Suprapubic skin (tissue), 4 donors: ENCODE results near the gene STX1B. TPM values are rescaled to one million over a fixed set of nuclear protein-coding genes. Genes with fewer than 3 reads are reported as not detected.

Experiments used
- DNase-seq, 2 donors: peaks; one replicate each; pipeline ENCODE4 v3.0.0-alpha.2; 2019; ENCODE audit warnings: low spot score in 2 of 2
- H3K27ac ChIP-seq: fragments of 200-600 bp; sonication (generic); one replicate; pipeline ENCODE4 v1.5.1; 2019
- H3K27me3 ChIP-seq: fragments of 200-600 bp; sonication (generic); one replicate; pipeline ENCODE4 v1.5.1; 2019
- H3K36me3 ChIP-seq: fragments of 200-600 bp; sonication (generic); one replicate; pipeline ENCODE4 v1.5.1; 2019
- H3K4me1 ChIP-seq: fragments of 200-600 bp; sonication (generic); one replicate; pipeline ENCODE4 v1.5.1; 2019
- H3K4me3 ChIP-seq: fragments of 200-600 bp; sonication (generic); one replicate; pipeline ENCODE4 v1.5.1; 2019; ENCODE audit warnings: mild to moderate bottlenecking
- H3K9me3 ChIP-seq: fragments of 200-600 bp; sonication (generic); one replicate; pipeline ENCODE4 v1.5.1; 2019
- CTCF ChIP-seq, 2 donors: fragments of 200-600 bp in 1 of 2; fragments of 450-650 bp in 1 of 2; sonication (generic) in 1 of 2; IDR thresholded peaks; one replicate each; pipeline ENCODE4 v1.5.1; 2016 to 2019; ENCODE audit warnings: antibody characterized with exemption in 2 of 2, mild to moderate bottlenecking in 1 of 2, moderate library complexity in 1 of 2
- EP300 ChIP-seq: sonication (generic); formaldehyde crosslinking; IDR thresholded peaks from one replicate; pipeline ENCODE4 v1.6.1; 2017; ENCODE audit warnings: antibody characterized with exemption
- POLR2A ChIP-seq, 2 donors: fragments of 450-650 bp; IDR thresholded peaks; one replicate each; pipeline ENCODE4 v1.6.1; 2017; ENCODE audit warnings: antibody characterized with exemption in 2 of 2, mild to moderate bottlenecking in 2 of 2, moderate library complexity in 2 of 2
- POLR2AphosphoS5 ChIP-seq, 3 donors: sonication (generic); formaldehyde crosslinking; IDR thresholded peaks; one replicate each; pipeline ENCODE4 v1.6.1; 2017; ENCODE audit warnings: antibody characterized with exemption in 3 of 3
- WGBS: methylation state at CpG from one replicate; pipeline ENCODE4 v1.1.5; 2018; 5-methylcytosine and 5-hydroxymethylcytosine counted together
- total RNA-seq, 4 donors: library from RNA; depleted of rRNA; stranded (reverse); fragments of >200 nt; gene quantifications; one replicate each; pipeline ENCODE4 v1.1.0, GENCODE V29; 2016

Gene STX1B
- total RNA-seq, 4 donors from 2014 or later: 0.55 to 3.5 (median 2.0) TPM

DNA sequence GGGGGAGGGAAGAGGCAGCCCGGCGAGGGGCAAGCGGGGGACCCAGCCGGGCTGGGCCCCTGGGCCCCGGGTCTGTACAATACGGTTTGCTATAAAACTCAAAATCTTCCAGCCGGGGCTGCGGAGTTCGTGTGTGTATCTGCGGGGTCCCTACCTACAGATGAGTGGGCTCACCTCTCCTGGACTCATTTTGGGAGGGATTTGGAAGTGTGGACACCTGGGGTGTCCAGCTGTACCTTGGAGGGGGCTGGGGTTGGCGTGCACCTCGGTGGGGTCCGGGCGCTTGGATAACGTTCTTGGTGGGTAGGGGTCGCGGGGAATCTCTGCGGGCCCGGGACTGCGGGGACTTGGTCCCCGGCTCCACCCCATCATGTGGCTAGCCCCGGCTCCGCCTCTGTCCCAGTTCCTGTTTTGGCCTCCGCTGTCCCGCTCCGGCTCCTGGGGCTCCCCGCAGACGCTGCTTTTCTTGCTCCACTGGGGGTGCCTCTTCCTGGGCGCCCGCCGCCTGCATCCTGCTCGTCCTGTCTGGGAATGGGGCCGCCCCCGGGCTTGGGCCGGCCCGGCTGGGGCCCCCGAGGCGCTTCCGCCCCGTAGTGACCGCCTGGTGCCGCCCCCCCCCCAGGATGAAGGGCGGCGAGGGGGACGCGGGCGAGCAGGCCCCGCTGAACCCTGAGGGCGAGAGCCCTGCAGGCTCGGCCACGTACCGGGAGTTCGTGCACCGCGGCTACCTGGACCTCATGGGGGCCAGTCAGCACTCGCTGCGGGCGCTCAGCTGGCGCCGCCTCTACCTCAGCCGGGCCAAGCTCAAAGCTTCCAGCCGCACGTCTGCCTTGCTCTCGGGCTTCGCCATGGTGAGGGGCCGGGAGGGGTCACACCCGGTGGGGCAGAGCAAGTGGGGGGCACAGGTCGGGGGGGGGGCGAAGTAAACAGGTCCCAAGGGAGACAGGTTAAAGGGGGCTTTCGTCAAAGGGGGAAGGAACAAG lies 61.5 kb downstream of the STX1B start, which contains the start of gene ORAI3:
Gene ORAI3, plus strand, starts transcription at position 402 of the 983 bp plus-strand sequence. Its CDS starts 222 bp downstream, at position 624.
- Histone ChIP-seq H3K36me3 (peaks cover 16% of the 10 kb centered on the region), H3K4me1 (peaks cover 50% of the 10 kb centered on the region), H3K4me3 (peak within 1 kb of the TSS; percentile 93), H3K27ac (peak within 1 kb of the TSS; percentile 93), H3K27me3 (no peaks in the 10 kb centered on the region), H3K9me3 (no peaks in the 10 kb centered on the region)
- peak in 1 of 2 donors; percentile 86 for DNase-seq
- 0% methylated on average over 10 of the region's 70 CpGs for WGBS
- TF ChIP-seq EP300 (no peak), CTCF (IDR thresholded peaks at IDR 0.05) (no peak), POLR2AphosphoS5 (IDR thresholded peaks at IDR 0.05) (peak in 1 of 3 donors; percentile 19), POLR2A (IDR thresholded peaks at IDR 0.05) (peak in 1 of 2 donors; percentile 44)

DNA sequence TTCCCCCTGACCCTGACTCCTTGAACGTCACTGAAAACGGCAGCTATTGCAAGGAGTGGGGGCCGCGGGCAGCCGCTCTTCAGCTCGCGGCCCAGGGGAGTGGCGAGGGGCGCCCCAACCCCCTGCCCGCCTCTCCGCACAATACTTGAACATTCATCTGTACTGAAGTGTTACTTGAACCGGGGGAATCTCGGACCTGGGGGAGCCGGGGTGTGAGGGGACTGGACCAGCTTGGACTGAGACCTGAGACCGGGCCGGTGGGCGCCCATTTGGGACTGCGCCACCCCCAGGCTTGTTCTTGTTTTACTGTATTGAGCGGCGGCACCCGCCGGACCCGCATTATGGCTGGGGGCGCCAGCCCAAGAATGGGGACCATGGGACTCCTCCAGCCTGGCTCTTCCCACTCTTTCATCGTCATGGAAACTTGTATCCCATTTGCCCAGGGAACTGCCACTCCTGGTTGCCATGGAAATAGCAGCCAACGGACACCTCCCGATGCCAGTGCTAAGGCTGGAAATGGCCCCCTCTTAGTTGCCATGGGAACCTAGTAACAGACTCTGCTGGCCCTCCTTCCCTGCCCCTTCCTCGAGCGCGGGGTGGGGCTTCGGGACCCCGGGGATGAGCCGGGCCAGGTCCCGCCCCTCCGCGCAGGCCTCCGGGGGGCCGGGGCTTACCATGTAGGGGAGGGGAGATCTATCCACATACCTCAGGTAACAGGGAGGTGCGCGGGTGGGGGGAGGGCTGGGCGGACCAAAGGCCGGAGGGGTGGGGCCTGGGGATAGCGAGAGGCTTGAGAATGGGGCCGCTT lies 62.4 kb downstream of the STX1B start:
- H3K27me3 ChIP-seq: no peaks in the 10 kb centered on the region
- H3K4me3 ChIP-seq: peak overlapping the region; percentile 93
- peak overlapping the region; percentile 93 for H3K27ac ChIP-seq
- 43% methylated on average over 27 of the region's 44 CpGs for WGBS
- peaks cover 20% of the 10 kb centered on the region for H3K36me3 ChIP-seq
- peak in 1 of 2 donors; percentile 94 for DNase-seq
- H3K4me1 ChIP-seq: peaks cover 42% of the 10 kb centered on the region
- H3K9me3 ChIP-seq: no peaks in the 10 kb centered on the region
- no peak for TF ChIP-seq POLR2A (IDR thresholded peaks at IDR 0.05)
- TF ChIP-seq POLR2AphosphoS5 (IDR thresholded peaks at IDR 0.05): no peak
- TF ChIP-seq CTCF (IDR thresholded peaks at IDR 0.05): no peak
- no peak for TF ChIP-seq EP300

DNA sequence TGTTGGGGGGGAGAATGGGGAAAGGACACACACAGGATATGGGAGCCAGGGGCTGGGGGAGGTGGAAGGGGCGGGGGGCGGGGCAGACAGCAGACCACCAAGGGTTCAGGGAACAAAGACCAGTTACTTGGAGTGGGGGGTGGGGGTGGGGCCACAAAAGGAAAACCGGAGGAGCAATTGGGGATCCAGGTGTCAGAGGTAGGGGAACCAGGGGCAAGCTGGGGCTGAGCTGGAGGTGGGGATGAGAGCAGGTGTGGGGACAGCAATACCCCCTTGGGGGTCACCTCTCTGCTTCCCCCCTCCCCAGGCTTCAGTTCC lies 62.9 kb downstream of the STX1B start:
- Histone ChIP-seq H3K36me3 (peaks cover 24% of the 10 kb centered on the region), H3K27me3 (no peaks in the 10 kb centered on the region), H3K27ac (peak overlapping the region; percentile 93), H3K4me1 (peaks cover 42% of the 10 kb centered on the region), H3K9me3 (no peaks in the 10 kb centered on the region), H3K4me3 (peak overlapping the region; percentile 93)
- DNase-seq: no peak
- 68% methylated on average over 3 of the region's 3 CpGs for WGBS
- TF ChIP-seq EP300: no peak
- TF ChIP-seq POLR2AphosphoS5 (IDR thresholded peaks at IDR 0.05): no peak
- no peak for TF ChIP-seq CTCF (IDR thresholded peaks at IDR 0.05)
- no peak for TF ChIP-seq POLR2A (IDR thresholded peaks at IDR 0.05)

GRCh38 chr16:30946671-30947540 lies 63.5 kb downstream of the STX1B start:
- Histone ChIP-seq H3K9me3 (no peaks in the 10 kb centered on the region), H3K4me1 (peaks cover 45% of the 10 kb centered on the region), H3K4me3 (no peak overlapping the region), H3K27ac (no peak overlapping the region), H3K36me3 (peaks cover 24% of the 10 kb centered on the region), H3K27me3 (no peaks in the 10 kb centered on the region)
- 88% methylated on average over 33 of the region's 38 CpGs for WGBS
- no peak for DNase-seq
- TF ChIP-seq POLR2AphosphoS5 (IDR thresholded peaks at IDR 0.05) (no peak), POLR2A (IDR thresholded peaks at IDR 0.05) (no peak)

- Histone ChIP-seq H3K9me3 (no peaks in the 10 kb centered on the region), H3K27me3 (no peaks in the 10 kb centered on the region), H3K27ac (no peak overlapping the region), H3K36me3 (peaks cover 24% of the 10 kb centered on the region), H3K4me3 (no peak overlapping the region), H3K4me1 (peaks cover 27% of the 10 kb centered on the region)
- DNase-seq: no peak
- TF ChIP-seq POLR2AphosphoS5 (IDR thresholded peaks at IDR 0.05) (no peak), CTCF (IDR thresholded peaks at IDR 0.05) (no peak), EP300 (no peak), POLR2A (IDR thresholded peaks at IDR 0.05) (no peak)
Measured at GRCh38 chr16:30944352-30944751, 66.1 kb downstream of the STX1B start.
